Nephron (organoid): Measurements from ENCODE around the gene EFNA5.
A peak's percentile ranks its signal among the peaks of the same experiment; 100 is the strongest.

ENCODE experiments used
- H3K27ac Mint-ChIP-seq, 3 experiments: 2 replicates each; pipeline ENCODE4 v1.8.0; 2020; ENCODE audit warnings: mixed read lengths in 3 of 3, mild to moderate bottlenecking in 2 of 3, moderate library complexity in 1 of 3
- H3K27me3 Mint-ChIP-seq: 2 replicates; pipeline ENCODE4 v1.8.0; 2021; ENCODE audit warnings: low read depth, mild to moderate bottlenecking, moderate library complexity, mixed read lengths
- H3K36me3 Mint-ChIP-seq: 2 replicates; pipeline ENCODE4 v1.8.0; 2020; ENCODE audit warnings: low read depth, mixed read lengths
- H3K4me1 Mint-ChIP-seq: 2 replicates; pipeline ENCODE4 v1.8.0; 2020; ENCODE audit warnings: mixed read lengths
- H3K4me3 Mint-ChIP-seq, 3 experiments: 2 replicates each; pipeline ENCODE4 v1.8.0; 2020; ENCODE audit warnings: mild to moderate bottlenecking in 3 of 3, mixed read lengths in 3 of 3, moderate library complexity in 2 of 3
- H3K9me3 Mint-ChIP-seq: 2 replicates; pipeline ENCODE4 v1.8.0; 2020; ENCODE audit warnings: mixed read lengths
- CTCF ChIP-seq, 3 experiments: fragments of 200-600 bp; sonication (generic); IDR thresholded peaks; one replicate each; pipeline ENCODE4 v1.5.0; 2021; ENCODE audit warnings: antibody characterized with exemption in 3 of 3; ENCODE audit not compliant: unreplicated experiment in 3 of 3

EFNA5 gene

GRCh38 chr5:107672211-107673038 is 1.7 kb upstream of the EFNA5 start:
- no peaks in the 10 kb centered on the region for H3K36me3 Mint-ChIP-seq
- no peaks in the 10 kb centered on the region for H3K9me3 Mint-ChIP-seq
- H3K27ac Mint-ChIP-seq: peak overlapping the region; percentile 81 to 99 (median 98)
- TF ChIP-seq CTCF (IDR thresholded peaks at IDR 0.05; ENCODE audit: unreplicated experiment in 3 of 3): no peak
- H3K27me3 Mint-ChIP-seq: peaks cover 8% of the 10 kb centered on the region
- H3K4me3 Mint-ChIP-seq: peak overlapping the region; percentile 87 to 91 (median 90)
- H3K4me1 Mint-ChIP-seq: peaks cover 19% of the 10 kb centered on the region

- Mint-ChIP-seq H3K27me3 (peaks cover 11% of the 10 kb centered on the region), H3K4me3 (peak overlapping the region; percentile 87 to 91 (median 90)), H3K9me3 (no peaks in the 10 kb centered on the region), H3K36me3 (no peaks in the 10 kb centered on the region), H3K4me1 (peaks cover 19% of the 10 kb centered on the region), H3K27ac (peak overlapping the region; percentile 81 to 99 (median 98))
- no peak for TF ChIP-seq CTCF (IDR thresholded peaks at IDR 0.05; ENCODE audit: unreplicated experiment in 3 of 3)
Observed at GRCh38 chr5:107671742-107672210, 1.0 kb upstream of the EFNA5 start.

- peak overlapping the region; percentile 87 to 95 (median 91) for H3K4me3 Mint-ChIP-seq
- no peaks in the 10 kb centered on the region for H3K36me3 Mint-ChIP-seq
- H3K9me3 Mint-ChIP-seq: no peaks in the 10 kb centered on the region
- H3K27me3 Mint-ChIP-seq: peaks cover 14% of the 10 kb centered on the region
- H3K27ac Mint-ChIP-seq: peak overlapping the region; percentile 92 to 98 (median 93)
- peaks cover 20% of the 10 kb centered on the region for H3K4me1 Mint-ChIP-seq
- no peak for TF ChIP-seq CTCF (IDR thresholded peaks at IDR 0.05; ENCODE audit: unreplicated experiment in 3 of 3)
Observed at GRCh38 chr5:107670087-107670931, 428 bp downstream of the EFNA5 start.

- Mint-ChIP-seq H3K4me1 (peaks cover 14% of the 10 kb centered on the region), H3K9me3 (no peaks in the 10 kb centered on the region), H3K36me3 (no peaks in the 10 kb centered on the region), H3K4me3 (peak overlapping the region; percentile 87 to 95 (median 91)), H3K27me3 (peaks cover 14% of the 10 kb centered on the region), H3K27ac (peak overlapping the region; percentile 93 to 97 (median 93))
- no peak for TF ChIP-seq CTCF (IDR thresholded peaks at IDR 0.05; ENCODE audit: unreplicated experiment in 3 of 3)
Observed at GRCh38 chr5:107669096-107670031, 1.4 kb downstream of the EFNA5 start.
